Prostate gland (tissue), 2 donors: ENCODE results near the gene PDLIM7.

Experiments
- CTCF ChIP-seq, 4 experiments: fragments of 200-600 bp in 2 of 4; fragments of 450-650 bp in 2 of 4; sonication (generic) in 2 of 4; IDR thresholded peaks; 1 replicate in 3 of 4; 2 replicates in 1 of 4; pipeline ENCODE4 v1.5.1; 2016 to 2019; ENCODE audit warnings: antibody characterized with exemption in 4 of 4, mild to moderate bottlenecking in 2 of 4, moderate library complexity in 2 of 4
- POLR2A ChIP-seq: fragments of 450-650 bp; IDR thresholded peaks from one replicate; pipeline ENCODE4 v1.6.1; 2016; ENCODE audit warnings: antibody characterized with exemption, mild to moderate bottlenecking

GRCh38 chr5:177505075-177505474, 7.7 kb upstream of the PDLIM7 start:
- TF ChIP-seq CTCF (IDR thresholded peaks at IDR 0.05) (no peak), POLR2A (no peak)
